Ishikawa (cell line): ENCODE data around the gene EML1.

ENCODE experiments used
- CEBPB ChIP-seq: IDR thresholded peaks from 2 replicates; pipeline ENCODE4 v1.6.1; 2012
- EGR1 ChIP-seq: IDR thresholded peaks from 2 replicates; pipeline ENCODE4 v1.6.1; 2012
- EP300 ChIP-seq: IDR thresholded peaks from 2 replicates; pipeline ENCODE4 v1.6.1; 2012; ENCODE audit warnings: borderline replicate concordance
- FOXM1 ChIP-seq: IDR thresholded peaks from 2 replicates; pipeline ENCODE4 v1.6.1; 2012; ENCODE audit warnings: low read depth, borderline replicate concordance
- NFIC ChIP-seq: IDR thresholded peaks from 2 replicates; pipeline ENCODE4 v1.6.1; 2012
- RAD21 ChIP-seq: IDR thresholded peaks from 2 replicates; pipeline ENCODE4 v1.6.1; 2012; ENCODE audit warnings: low read depth
- TAF1 ChIP-seq: IDR thresholded peaks from 2 replicates; pipeline ENCODE4 v1.6.1; 2012; ENCODE audit warnings: low read depth, mild to moderate bottlenecking
- TCF12 ChIP-seq: IDR thresholded peaks from 2 replicates; pipeline ENCODE4 v1.6.1; 2012; ENCODE audit warnings: low read depth
- TEAD4 ChIP-seq: IDR thresholded peaks from 2 replicates; pipeline ENCODE4 v1.6.1; 2012
- YY1 ChIP-seq: IDR thresholded peaks from 2 replicates; pipeline ENCODE4 v1.6.1; 2012; ENCODE audit warnings: low read depth
- ZBTB7A ChIP-seq: IDR thresholded peaks from 2 replicates; pipeline ENCODE4 v1.6.1; 2012; ENCODE audit warnings: low read depth
- TF ChIP-seq, protein P1 (sequence below): IDR thresholded peaks from 2 replicates; pipeline ENCODE4 v1.6.1; 2012; ENCODE audit warnings: low read depth, mild to moderate bottlenecking
- TF ChIP-seq, protein P2 (sequence below): IDR thresholded peaks from 2 replicates; pipeline ENCODE4 v1.6.1; 2012
- TF ChIP-seq, protein P3 (sequence below): IDR thresholded peaks from 2 replicates; pipeline ENCODE4 v1.6.1; 2012

DNA sequence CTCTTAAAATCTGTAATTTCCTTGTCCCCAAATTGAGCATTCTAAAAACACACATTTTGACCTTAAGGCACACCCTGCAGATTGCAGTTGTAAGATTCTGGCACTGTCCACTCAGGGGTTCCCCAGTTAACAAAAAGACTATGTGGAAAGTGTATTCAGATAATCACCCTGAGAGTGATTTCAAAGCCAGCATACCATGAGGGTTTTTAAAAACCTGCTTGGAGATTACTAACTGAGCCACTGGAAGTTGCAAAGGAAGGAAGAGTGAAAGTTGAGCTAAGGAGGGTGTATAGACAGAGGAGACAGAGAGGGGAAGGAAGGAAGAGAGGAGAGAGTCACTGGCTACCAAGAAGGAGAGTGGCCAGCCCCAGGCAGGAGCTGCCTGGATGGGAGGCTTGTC, 82.6 kb downstream of the EML1 start:
- TF ChIP-seq YY1 = no peak
- no peak for TF ChIP-seq TEAD4
- TF ChIP-seq TAF1 = no peak
- TF ChIP-seq, protein P1, sequence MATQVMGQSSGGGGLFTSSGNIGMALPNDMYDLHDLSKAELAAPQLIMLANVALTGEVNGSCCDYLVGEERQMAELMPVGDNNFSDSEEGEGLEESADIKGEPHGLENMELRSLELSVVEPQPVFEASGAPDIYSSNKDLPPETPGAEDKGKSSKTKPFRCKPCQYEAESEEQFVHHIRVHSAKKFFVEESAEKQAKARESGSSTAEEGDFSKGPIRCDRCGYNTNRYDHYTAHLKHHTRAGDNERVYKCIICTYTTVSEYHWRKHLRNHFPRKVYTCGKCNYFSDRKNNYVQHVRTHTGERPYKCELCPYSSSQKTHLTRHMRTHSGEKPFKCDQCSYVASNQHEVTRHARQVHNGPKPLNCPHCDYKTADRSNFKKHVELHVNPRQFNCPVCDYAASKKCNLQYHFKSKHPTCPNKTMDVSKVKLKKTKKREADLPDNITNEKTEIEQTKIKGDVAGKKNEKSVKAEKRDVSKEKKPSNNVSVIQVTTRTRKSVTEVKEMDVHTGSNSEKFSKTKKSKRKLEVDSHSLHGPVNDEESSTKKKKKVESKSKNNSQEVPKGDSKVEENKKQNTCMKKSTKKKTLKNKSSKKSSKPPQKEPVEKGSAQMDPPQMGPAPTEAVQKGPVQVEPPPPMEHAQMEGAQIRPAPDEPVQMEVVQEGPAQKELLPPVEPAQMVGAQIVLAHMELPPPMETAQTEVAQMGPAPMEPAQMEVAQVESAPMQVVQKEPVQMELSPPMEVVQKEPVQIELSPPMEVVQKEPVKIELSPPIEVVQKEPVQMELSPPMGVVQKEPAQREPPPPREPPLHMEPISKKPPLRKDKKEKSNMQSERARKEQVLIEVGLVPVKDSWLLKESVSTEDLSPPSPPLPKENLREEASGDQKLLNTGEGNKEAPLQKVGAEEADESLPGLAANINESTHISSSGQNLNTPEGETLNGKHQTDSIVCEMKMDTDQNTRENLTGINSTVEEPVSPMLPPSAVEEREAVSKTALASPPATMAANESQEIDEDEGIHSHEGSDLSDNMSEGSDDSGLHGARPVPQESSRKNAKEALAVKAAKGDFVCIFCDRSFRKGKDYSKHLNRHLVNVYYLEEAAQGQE = no peak
- TF ChIP-seq EP300 = no peak
- TF ChIP-seq, protein P2, sequence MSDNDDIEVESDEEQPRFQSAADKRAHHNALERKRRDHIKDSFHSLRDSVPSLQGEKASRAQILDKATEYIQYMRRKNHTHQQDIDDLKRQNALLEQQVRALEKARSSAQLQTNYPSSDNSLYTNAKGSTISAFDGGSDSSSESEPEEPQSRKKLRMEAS = no peak
- no peak for TF ChIP-seq CEBPB
- TF ChIP-seq EGR1 = no peak
- TF ChIP-seq TCF12 = no peak
- TF ChIP-seq, protein P3, sequence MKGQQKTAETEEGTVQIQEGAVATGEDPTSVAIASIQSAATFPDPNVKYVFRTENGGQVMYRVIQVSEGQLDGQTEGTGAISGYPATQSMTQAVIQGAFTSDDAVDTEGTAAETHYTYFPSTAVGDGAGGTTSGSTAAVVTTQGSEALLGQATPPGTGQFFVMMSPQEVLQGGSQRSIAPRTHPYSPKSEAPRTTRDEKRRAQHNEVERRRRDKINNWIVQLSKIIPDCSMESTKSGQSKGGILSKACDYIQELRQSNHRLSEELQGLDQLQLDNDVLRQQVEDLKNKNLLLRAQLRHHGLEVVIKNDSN = no peak
- no peak for TF ChIP-seq FOXM1
- TF ChIP-seq ZBTB7A = no peak
- TF ChIP-seq NFIC = no peak
- TF ChIP-seq RAD21 = no peak
